B cell (primary cell): Measurements from ENCODE around the gene TUG1.

Experiments
- EZH2 ChIP-seq: IDR thresholded peaks from 2 replicates; pipeline ENCODE4 v1.6.1; 2012; ENCODE audit warnings: borderline replicate concordance, low read depth, mild to moderate bottlenecking, moderate library complexity, low read length; ENCODE audit not compliant: insufficient read depth, poor library complexity, severe bottlenecking
- TF ChIP-seq, protein P1 (sequence below): fragments of 200-600 bp; IDR thresholded peaks from one replicate; pipeline ENCODE4 v1.8.0; 2022; ENCODE audit warnings: antibody characterized with exemption, mild to moderate bottlenecking

DNA sequence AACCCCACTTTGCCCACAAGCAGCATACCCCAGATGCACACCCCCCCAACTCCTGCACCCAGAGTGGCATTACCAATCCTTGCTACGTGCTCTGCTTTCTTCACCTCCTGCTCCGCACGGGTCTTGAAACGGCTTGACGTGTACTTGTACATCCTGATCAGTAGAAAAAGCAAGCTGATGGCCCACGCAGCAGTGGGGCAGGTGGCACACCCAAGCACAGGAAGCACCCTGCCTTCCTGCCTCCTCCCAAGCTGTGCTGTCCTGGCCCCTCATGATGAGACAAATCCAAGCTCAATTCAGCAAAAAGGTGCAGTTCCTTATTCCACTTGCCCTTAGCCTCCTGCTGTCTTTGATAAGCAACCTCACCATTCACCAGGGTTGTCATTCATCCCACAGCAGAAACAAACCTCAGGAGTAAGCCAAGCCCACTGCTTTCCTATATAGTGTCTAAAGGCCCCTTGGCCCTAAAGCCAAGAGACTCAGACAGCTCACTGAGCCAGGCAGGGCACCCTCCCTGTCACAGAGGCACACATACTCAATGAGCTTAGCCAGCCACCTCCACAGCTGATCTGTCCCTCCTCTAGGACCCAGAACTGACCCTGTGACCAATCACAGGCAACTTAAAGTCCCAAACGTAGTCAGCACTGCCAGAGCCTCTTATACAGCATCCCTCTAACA lies 28.2 kb upstream of the TUG1 start:
- TF ChIP-seq, protein P1, sequence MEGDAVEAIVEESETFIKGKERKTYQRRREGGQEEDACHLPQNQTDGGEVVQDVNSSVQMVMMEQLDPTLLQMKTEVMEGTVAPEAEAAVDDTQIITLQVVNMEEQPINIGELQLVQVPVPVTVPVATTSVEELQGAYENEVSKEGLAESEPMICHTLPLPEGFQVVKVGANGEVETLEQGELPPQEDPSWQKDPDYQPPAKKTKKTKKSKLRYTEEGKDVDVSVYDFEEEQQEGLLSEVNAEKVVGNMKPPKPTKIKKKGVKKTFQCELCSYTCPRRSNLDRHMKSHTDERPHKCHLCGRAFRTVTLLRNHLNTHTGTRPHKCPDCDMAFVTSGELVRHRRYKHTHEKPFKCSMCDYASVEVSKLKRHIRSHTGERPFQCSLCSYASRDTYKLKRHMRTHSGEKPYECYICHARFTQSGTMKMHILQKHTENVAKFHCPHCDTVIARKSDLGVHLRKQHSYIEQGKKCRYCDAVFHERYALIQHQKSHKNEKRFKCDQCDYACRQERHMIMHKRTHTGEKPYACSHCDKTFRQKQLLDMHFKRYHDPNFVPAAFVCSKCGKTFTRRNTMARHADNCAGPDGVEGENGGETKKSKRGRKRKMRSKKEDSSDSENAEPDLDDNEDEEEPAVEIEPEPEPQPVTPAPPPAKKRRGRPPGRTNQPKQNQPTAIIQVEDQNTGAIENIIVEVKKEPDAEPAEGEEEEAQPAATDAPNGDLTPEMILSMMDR, result no peak
- no peak for TF ChIP-seq EZH2
